ENCODE measurements around the gene ZMAT2. TPM values are rescaled to one million over a fixed set of nuclear protein-coding genes. Genes with fewer than 3 reads are reported as not detected.

The ZMAT2 gene
- total RNA-seq, 1 donor from 2014 or later, result 71.5 TPM

DNA sequence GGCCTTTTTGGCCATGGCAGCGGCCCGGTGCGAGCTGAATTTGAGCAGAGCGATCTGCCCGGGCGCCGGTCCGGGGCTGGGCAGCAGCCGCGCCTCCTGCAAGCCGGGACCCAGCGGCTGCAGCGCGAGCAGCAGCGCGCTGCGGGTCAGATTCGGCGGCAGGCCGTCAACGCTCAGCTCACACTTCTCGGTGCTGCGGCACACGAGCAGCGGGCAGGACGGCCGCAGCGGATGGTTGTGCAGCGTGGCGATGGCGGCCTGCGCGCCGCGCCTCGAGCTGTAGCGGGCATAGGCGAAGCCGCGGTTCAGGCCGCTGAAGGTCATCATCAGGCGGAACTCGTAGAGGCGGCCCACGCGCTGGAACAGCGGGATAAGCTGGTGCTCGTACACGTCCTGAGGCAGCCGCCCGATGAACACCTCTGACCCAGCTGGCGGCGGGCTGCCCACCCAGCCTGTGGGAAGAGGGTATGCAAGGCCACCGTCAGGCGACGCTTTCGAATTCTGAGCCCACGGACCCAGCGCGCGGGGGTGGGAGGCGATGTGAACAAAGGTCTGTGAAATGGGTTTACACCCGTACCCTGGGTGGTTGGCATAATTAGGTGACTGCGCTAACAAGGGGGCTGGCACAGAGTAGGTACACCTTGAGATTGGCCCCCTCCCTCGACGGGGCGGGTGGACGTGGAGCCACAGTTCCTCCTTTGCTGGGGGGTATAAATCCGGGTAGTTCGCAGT, 27.6 kb upstream of the ZMAT2 start:
- Histone ChIP-seq H3K9me3 (ENCODE audit: low read depth) (no peaks in the 10 kb centered on the region), H4K20me1 (ENCODE audit: low read depth) (no peaks in the 10 kb centered on the region), H3K27me3 (no peaks in the 10 kb centered on the region), H3K9ac (no peak overlapping the region), H3K79me2 (ENCODE audit: low read depth) (no peaks in the 10 kb centered on the region), H3K4me2 (no peak overlapping the region), H3K4me1 (no peaks in the 10 kb centered on the region), H2AFZ (replicated peaks) (no peak overlapping the region), H3K36me3 (no peaks in the 10 kb centered on the region), H3F3A (ENCODE audit: low read depth) (no peaks in the 10 kb centered on the region), H3K27ac (no peak overlapping the region), H3K4me3 (no peak overlapping the region)
- no peak overlapping the region for H3K27ac Mint-ChIP-seq
- peaks cover 2% of the 10 kb centered on the region for H3K27me3 Mint-ChIP-seq (ENCODE audit: insufficient read depth, low read depth)
- TF ChIP-seq EZH2 (IDR thresholded peaks at IDR 0.05) (no peak), EZH2phosphoT487 (IDR thresholded peaks at IDR 0.05) (no peak)
- TF ChIP-seq, protein P1, sequence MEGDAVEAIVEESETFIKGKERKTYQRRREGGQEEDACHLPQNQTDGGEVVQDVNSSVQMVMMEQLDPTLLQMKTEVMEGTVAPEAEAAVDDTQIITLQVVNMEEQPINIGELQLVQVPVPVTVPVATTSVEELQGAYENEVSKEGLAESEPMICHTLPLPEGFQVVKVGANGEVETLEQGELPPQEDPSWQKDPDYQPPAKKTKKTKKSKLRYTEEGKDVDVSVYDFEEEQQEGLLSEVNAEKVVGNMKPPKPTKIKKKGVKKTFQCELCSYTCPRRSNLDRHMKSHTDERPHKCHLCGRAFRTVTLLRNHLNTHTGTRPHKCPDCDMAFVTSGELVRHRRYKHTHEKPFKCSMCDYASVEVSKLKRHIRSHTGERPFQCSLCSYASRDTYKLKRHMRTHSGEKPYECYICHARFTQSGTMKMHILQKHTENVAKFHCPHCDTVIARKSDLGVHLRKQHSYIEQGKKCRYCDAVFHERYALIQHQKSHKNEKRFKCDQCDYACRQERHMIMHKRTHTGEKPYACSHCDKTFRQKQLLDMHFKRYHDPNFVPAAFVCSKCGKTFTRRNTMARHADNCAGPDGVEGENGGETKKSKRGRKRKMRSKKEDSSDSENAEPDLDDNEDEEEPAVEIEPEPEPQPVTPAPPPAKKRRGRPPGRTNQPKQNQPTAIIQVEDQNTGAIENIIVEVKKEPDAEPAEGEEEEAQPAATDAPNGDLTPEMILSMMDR (IDR thresholded peaks at IDR 0.05), result no peak
- H3K9me3 Mint-ChIP-seq, result no peaks in the 10 kb centered on the region
- peak; percentile 43 for DNase-seq (ENCODE audit: low spot score)
- H3K4me1 Mint-ChIP-seq, result no peaks in the 10 kb centered on the region
- peaks cover 18% of the 10 kb centered on the region for H3K36me3 Mint-ChIP-seq
- no peak overlapping the region for H3K4me3 Mint-ChIP-seq

DNA sequence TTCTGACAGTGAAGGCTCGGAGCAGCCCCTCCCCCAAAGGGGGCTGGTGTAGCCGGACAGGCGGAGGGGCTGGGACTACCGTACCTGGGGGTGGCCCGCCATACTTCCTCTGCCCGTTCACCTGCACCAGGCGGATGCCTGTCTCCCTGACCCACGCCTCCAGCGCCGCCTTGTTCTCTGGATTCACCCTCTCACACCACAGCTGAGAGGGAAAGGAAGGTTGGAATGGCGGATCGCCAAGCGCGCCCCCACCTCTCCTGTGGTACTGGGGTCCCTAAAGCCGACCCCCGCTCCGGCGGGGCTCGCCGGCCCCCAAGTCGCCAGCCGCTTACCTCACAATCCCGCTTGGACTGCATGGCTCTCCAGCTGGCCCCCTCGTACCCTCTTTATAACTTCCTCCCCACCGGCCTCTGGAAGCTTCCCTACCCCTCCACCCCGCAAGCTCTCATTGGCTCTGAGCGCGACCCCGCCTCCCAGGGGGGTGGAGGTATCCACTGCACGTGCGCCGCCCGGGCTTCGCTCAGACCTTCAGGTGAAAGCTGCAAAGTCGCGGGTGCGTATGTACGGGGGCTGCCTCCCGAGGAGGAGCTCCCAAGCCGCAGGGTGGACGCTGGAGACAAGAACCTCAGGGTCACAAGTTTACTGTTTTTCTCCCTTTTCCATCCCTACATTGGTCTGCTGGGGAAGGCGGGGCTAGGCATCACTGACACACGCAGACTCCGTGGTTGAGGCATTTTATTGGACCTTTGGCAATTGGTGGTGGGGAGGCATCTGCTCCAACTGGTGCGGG, 26.9 kb upstream of the ZMAT2 start, which contains the start of gene DND1:
DND1 (minus strand) TSS at position 390 of the 790 bp plus-strand sequence; CDS start at position 356, 34 bp downstream.
- TF ChIP-seq EZH2phosphoT487 (IDR thresholded peaks at IDR 0.05) (no peak), EZH2 (IDR thresholded peaks at IDR 0.05) (no peak)
- TF ChIP-seq, protein P1 (IDR thresholded peaks at IDR 0.05), result no peak
- Histone ChIP-seq H3K4me2 (no peak within 1 kb of the TSS), H3K79me2 (ENCODE audit: low read depth) (no peaks in the 10 kb centered on the region), H3K27ac (no peak within 1 kb of the TSS), H3K9me3 (ENCODE audit: low read depth) (no peaks in the 10 kb centered on the region), H4K20me1 (ENCODE audit: low read depth) (no peaks in the 10 kb centered on the region), H2AFZ (replicated peaks) (no peak within 1 kb of the TSS), H3K4me1 (no peaks in the 10 kb centered on the region), H3K36me3 (no peaks in the 10 kb centered on the region), H3K4me3 (no peak within 1 kb of the TSS), H3F3A (ENCODE audit: low read depth) (no peaks in the 10 kb centered on the region), H3K27me3 (no peaks in the 10 kb centered on the region), H3K9ac (no peak within 1 kb of the TSS)
- DNase-seq (ENCODE audit: low spot score), result no peak
- no peaks in the 10 kb centered on the region for H3K9me3 Mint-ChIP-seq
- H3K36me3 Mint-ChIP-seq, result peaks cover 22% of the 10 kb centered on the region
- peaks cover 2% of the 10 kb centered on the region for H3K27me3 Mint-ChIP-seq (ENCODE audit: insufficient read depth, low read depth)
- no peak within 1 kb of the TSS for H3K27ac Mint-ChIP-seq
- H3K4me1 Mint-ChIP-seq, result no peaks in the 10 kb centered on the region
- no peak within 1 kb of the TSS for H3K4me3 Mint-ChIP-seq

DNA sequence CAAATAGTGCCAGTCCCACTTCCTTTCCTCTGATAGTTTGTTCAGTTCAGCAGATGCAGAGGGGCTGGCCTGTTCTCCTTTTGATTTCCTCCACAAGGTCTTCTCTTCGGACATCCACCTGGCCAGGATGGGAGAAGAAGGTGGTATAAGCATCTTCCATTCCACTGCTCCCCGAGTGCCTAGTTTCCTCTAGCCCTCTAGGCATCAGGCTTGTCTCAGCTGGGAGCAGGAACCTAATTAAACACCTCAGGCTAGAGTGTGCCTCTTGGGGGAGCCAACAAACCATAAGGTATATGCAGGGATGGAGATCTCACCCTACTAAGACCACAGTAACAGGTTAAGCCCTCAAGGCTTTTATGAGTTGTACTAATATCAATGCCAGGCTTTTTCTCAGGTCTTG, 26.0 kb upstream of the ZMAT2 start:
- Histone ChIP-seq H3K36me3 (no peaks in the 10 kb centered on the region), H3K27ac (no peak overlapping the region), H3K9me3 (ENCODE audit: low read depth) (no peaks in the 10 kb centered on the region), H3K27me3 (no peaks in the 10 kb centered on the region), H3K79me2 (ENCODE audit: low read depth) (no peaks in the 10 kb centered on the region), H3K9ac (no peak overlapping the region), H4K20me1 (ENCODE audit: low read depth) (no peaks in the 10 kb centered on the region), H2AFZ (replicated peaks) (no peak overlapping the region), H3F3A (ENCODE audit: low read depth) (no peaks in the 10 kb centered on the region), H3K4me2 (no peak overlapping the region), H3K4me1 (no peaks in the 10 kb centered on the region), H3K4me3 (no peak overlapping the region)
- peaks cover 22% of the 10 kb centered on the region for H3K36me3 Mint-ChIP-seq
- no peak for DNase-seq (ENCODE audit: low spot score)
- peaks cover 2% of the 10 kb centered on the region for H3K27me3 Mint-ChIP-seq (ENCODE audit: insufficient read depth, low read depth)
- no peak overlapping the region for H3K27ac Mint-ChIP-seq
- H3K9me3 Mint-ChIP-seq, result no peaks in the 10 kb centered on the region
- no peaks in the 10 kb centered on the region for H3K4me1 Mint-ChIP-seq
- H3K4me3 Mint-ChIP-seq, result no peak overlapping the region
- no peak for TF ChIP-seq EZH2 (IDR thresholded peaks at IDR 0.05)
- TF ChIP-seq EZH2phosphoT487 (IDR thresholded peaks at IDR 0.05), result no peak
- TF ChIP-seq, protein P1 (IDR thresholded peaks at IDR 0.05), result no peak
